Activated naive CD8-positive, alpha-beta T cell treated with anti-CD3 and anti-CD28 coated beads, Interleukin-2, amount 10 ng/mL, durations not matched to agents 7 days and 5 days (primary cell): ENCODE measurements around the gene PLEKHA7. TPM values are rescaled to one million over a fixed set of nuclear protein-coding genes. Genes with fewer than 3 reads are reported as not detected.

Source experiments
- ATAC-seq: fragments of 150-1000 bp; cut with Tn5 transposase; one replicate; pipeline ENCODE4 v1.10.0; 2021; ENCODE audit warnings: low read depth, moderate library complexity
- POLR2A ChIA-PET: fragments of 350-600 bp; sonication (Branson Sonifier 250); formaldehyde crosslinking; loops from one replicate; lab custom pipeline; 2021; ENCODE audit warnings: antibody characterized with exemption; lab: Charles Lee
- DNase-seq: peaks from one replicate; pipeline ENCODE4 v3.0.0; 2021
- H3K27ac Mint-ChIP-seq: one replicate; pipeline ENCODE4 v1.8.0; 2022; ENCODE audit warnings: mild to moderate bottlenecking, mixed read lengths
- H3K27me3 Mint-ChIP-seq: one replicate; pipeline ENCODE4 v1.8.0; 2022; ENCODE audit warnings: mild to moderate bottlenecking, moderate library complexity, mixed read lengths
- H3K36me3 Mint-ChIP-seq: one replicate; pipeline ENCODE4 v1.8.0; 2021; ENCODE audit warnings: mild to moderate bottlenecking, mixed read lengths
- H3K4me1 Mint-ChIP-seq: one replicate; pipeline ENCODE4 v1.8.0; 2021; ENCODE audit warnings: mixed read lengths
- H3K4me3 Mint-ChIP-seq: one replicate; pipeline ENCODE4 v1.8.0; 2022; ENCODE audit warnings: mild to moderate bottlenecking, moderate library complexity, mixed read lengths
- H3K9me3 Mint-ChIP-seq: one replicate; pipeline ENCODE4 v1.8.0; 2021; ENCODE audit warnings: mixed read lengths
- total RNA-seq, 2 experiments: library from RNA; stranded (reverse); gene quantifications; one replicate each; pipeline ENCODE4 v1.2.3, GENCODE V29; 2021

Gene PLEKHA7
- total RNA-seq, 2 experiments from 2014 or later: 1.2 to 2.0 TPM

GRCh38 chr11:16857186-16857585 is 157.0 kb downstream of the PLEKHA7 start:
- no peaks in the 10 kb centered on the region for H3K4me1 Mint-ChIP-seq
- ATAC-seq (no peak), DNase-seq (no peak)
- no peaks in the 10 kb centered on the region for H3K36me3 Mint-ChIP-seq
- peaks cover 2% of the 10 kb centered on the region for H3K27me3 Mint-ChIP-seq
- H3K4me3 Mint-ChIP-seq: no peak overlapping the region
- no peaks in the 10 kb centered on the region for H3K9me3 Mint-ChIP-seq
- H3K27ac Mint-ChIP-seq: no peak overlapping the region
- POLR2A ChIA-PET: no interaction called here

GRCh38 chr11:16856022-16856471 is 158.2 kb downstream of the PLEKHA7 start:
- POLR2A ChIA-PET: no interaction called here
- H3K4me3 Mint-ChIP-seq: no peak overlapping the region
- ATAC-seq: no peak
- no peaks in the 10 kb centered on the region for H3K4me1 Mint-ChIP-seq
- peaks cover 2% of the 10 kb centered on the region for H3K27me3 Mint-ChIP-seq
- H3K27ac Mint-ChIP-seq: no peak overlapping the region
- H3K9me3 Mint-ChIP-seq: no peaks in the 10 kb centered on the region
- DNase-seq: no peak
- H3K36me3 Mint-ChIP-seq: no peaks in the 10 kb centered on the region

DNA sequence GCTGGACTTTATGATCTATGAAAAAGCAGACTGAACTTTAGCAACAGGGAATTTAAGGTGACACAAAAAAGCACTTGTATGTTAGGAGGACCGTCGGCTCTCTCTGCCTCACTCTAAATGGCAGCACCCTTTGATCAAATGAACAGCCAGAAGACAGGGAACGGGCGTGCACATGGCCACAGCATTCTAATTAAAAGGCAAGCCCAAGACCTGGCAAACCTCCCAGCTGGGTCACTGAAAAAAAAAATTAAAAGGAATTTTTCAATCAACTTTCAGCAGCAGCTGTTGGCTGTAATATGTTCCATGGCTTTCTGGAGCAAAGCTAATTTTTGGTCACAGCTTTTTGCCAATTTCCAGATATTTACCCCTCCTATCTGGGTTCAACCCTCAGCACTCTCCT is 159.2 kb downstream of the PLEKHA7 start:
- no peaks in the 10 kb centered on the region for H3K36me3 Mint-ChIP-seq

GRCh38 chr11:16853859-16854258 is 160.4 kb downstream of the PLEKHA7 start:
- Mint-ChIP-seq H3K9me3 (no peaks in the 10 kb centered on the region), H3K4me3 (no peak overlapping the region), H3K36me3 (no peaks in the 10 kb centered on the region), H3K27me3 (peaks cover 3% of the 10 kb centered on the region), H3K27ac (no peak overlapping the region), H3K4me1 (no peaks in the 10 kb centered on the region)
- POLR2A ChIA-PET: no interaction called here
- ATAC-seq: no peak
- DNase-seq: no peak

More for the DNA sequence above, 159.2 kb downstream of the PLEKHA7 start:
- no peak for DNase-seq
- no peak for ATAC-seq
- Mint-ChIP-seq H3K27ac (no peak overlapping the region), H3K4me3 (no peak overlapping the region), H3K27me3 (peaks cover 3% of the 10 kb centered on the region), H3K4me1 (no peaks in the 10 kb centered on the region), H3K9me3 (no peaks in the 10 kb centered on the region)
- POLR2A ChIA-PET: no interaction called here

DNA sequence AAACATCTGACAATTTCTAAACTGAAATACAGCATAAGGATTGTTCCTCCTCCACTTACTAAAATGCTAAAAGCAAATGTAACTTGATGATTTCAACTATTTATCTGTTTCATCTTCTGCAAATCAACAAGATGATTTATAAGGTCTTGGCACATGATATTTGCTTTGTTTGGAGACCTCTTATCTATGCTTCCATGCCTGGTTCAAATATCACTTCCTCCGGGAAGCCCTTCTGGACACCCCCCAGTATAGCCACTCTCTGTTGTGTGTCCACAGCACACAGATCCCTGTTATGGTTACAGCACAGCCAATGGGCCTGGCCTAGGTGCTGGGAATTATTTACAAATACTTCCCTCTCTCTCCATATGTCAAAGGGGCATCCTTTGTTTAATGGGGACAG is 160.9 kb downstream of the PLEKHA7 start:
- DNase-seq (no peak), ATAC-seq (no peak)
- Mint-ChIP-seq H3K27me3 (peaks cover 3% of the 10 kb centered on the region), H3K36me3 (no peaks in the 10 kb centered on the region), H3K9me3 (no peaks in the 10 kb centered on the region), H3K4me1 (no peaks in the 10 kb centered on the region), H3K4me3 (no peak overlapping the region), H3K27ac (no peak overlapping the region)
- POLR2A ChIA-PET: no interaction called here

GRCh38 chr11:16846305-16846704 is 167.9 kb downstream of the PLEKHA7 start:
- POLR2A ChIA-PET: no interaction called here
- H3K4me3 Mint-ChIP-seq: no peak overlapping the region
- H3K9me3 Mint-ChIP-seq: no peaks in the 10 kb centered on the region
- ATAC-seq (no peak), DNase-seq (no peak)
- H3K27ac Mint-ChIP-seq: no peak overlapping the region
- no peaks in the 10 kb centered on the region for H3K4me1 Mint-ChIP-seq
- H3K27me3 Mint-ChIP-seq: peaks cover 2% of the 10 kb centered on the region
- H3K36me3 Mint-ChIP-seq: no peaks in the 10 kb centered on the region

GRCh38 chr11:16844268-16844771 is 169.9 kb downstream of the PLEKHA7 start:
- Mint-ChIP-seq H3K4me3 (no peak overlapping the region), H3K27me3 (no peaks in the 10 kb centered on the region), H3K36me3 (no peaks in the 10 kb centered on the region), H3K27ac (no peak overlapping the region), H3K9me3 (no peaks in the 10 kb centered on the region), H3K4me1 (no peaks in the 10 kb centered on the region)
- ATAC-seq: no peak
- POLR2A ChIA-PET: no interaction called here
- DNase-seq: no peak

DNA sequence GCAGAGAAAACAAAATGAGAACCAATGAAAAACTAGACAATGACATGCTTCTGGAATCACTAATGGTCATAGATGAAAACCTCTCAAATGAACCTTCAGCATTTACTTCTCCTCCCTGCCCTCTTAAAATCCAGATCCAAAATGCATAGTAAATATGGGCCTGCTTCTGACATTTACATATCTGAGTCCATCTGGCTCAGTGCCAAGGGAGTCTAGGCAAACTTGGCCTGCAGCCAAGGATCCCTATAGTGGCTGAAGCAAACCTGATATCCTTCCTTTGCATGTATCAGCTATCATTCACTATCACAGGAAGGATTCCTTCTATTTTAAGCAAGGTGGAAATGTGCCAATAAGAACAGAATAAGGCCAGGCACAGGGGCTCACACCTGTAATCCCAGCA is 170.9 kb downstream of the PLEKHA7 start:
- no peaks in the 10 kb centered on the region for H3K9me3 Mint-ChIP-seq
- DNase-seq (no peak), ATAC-seq (no peak)
- no peak overlapping the region for H3K27ac Mint-ChIP-seq
- no peaks in the 10 kb centered on the region for H3K27me3 Mint-ChIP-seq
- POLR2A ChIA-PET: no interaction called here
- H3K36me3 Mint-ChIP-seq: no peaks in the 10 kb centered on the region
- no peak overlapping the region for H3K4me3 Mint-ChIP-seq
- no peaks in the 10 kb centered on the region for H3K4me1 Mint-ChIP-seq

GRCh38 chr11:16841984-16842383 is 172.2 kb downstream of the PLEKHA7 start:
- Mint-ChIP-seq H3K36me3 (no peaks in the 10 kb centered on the region), H3K9me3 (no peaks in the 10 kb centered on the region), H3K27ac (no peak overlapping the region), H3K4me3 (no peak overlapping the region), H3K4me1 (no peaks in the 10 kb centered on the region), H3K27me3 (peaks cover 3% of the 10 kb centered on the region)
- ATAC-seq (no peak), DNase-seq (no peak)
- POLR2A ChIA-PET: no interaction called here

- ATAC-seq: no peak
- H3K4me1 Mint-ChIP-seq: no peaks in the 10 kb centered on the region
- no peaks in the 10 kb centered on the region for H3K9me3 Mint-ChIP-seq
- POLR2A ChIA-PET: no interaction called here
- H3K36me3 Mint-ChIP-seq: no peaks in the 10 kb centered on the region
- no peak overlapping the region for H3K27ac Mint-ChIP-seq
- peaks cover 3% of the 10 kb centered on the region for H3K27me3 Mint-ChIP-seq
- H3K4me3 Mint-ChIP-seq: no peak overlapping the region
- no peak for DNase-seq
Observed at GRCh38 chr11:16841481-16841880, 172.7 kb downstream of the PLEKHA7 start.

GRCh38 chr11:16840951-16841350 is 173.3 kb downstream of the PLEKHA7 start:
- peaks cover 3% of the 10 kb centered on the region for H3K27me3 Mint-ChIP-seq
- DNase-seq (no peak), ATAC-seq (no peak)
- H3K4me3 Mint-ChIP-seq: no peak overlapping the region
- H3K27ac Mint-ChIP-seq: no peak overlapping the region
- POLR2A ChIA-PET: no interaction called here
- H3K9me3 Mint-ChIP-seq: no peaks in the 10 kb centered on the region
- no peaks in the 10 kb centered on the region for H3K36me3 Mint-ChIP-seq
- no peaks in the 10 kb centered on the region for H3K4me1 Mint-ChIP-seq

DNA sequence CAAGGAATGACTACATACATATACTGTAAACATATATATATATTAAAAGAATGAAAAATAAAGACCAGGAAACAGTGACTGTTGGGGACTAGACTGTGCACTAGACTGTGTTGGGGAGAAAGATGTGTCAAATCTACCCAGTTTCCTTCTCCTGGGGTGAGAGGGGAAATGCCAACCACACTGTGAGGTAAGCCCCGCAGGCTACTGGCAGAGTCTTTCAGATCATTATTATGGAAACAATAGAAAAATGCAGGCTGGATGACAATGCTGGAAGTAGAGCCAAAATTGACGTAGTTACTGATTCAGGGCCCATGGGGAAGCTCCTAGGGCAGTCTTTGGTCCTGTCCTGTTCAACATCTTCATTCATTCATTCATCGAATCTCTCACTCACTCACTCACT is 174.4 kb downstream of the PLEKHA7 start:
- DNase-seq (no peak), ATAC-seq (no peak)
- no peak overlapping the region for H3K4me3 Mint-ChIP-seq
- no peaks in the 10 kb centered on the region for H3K9me3 Mint-ChIP-seq
- no peak overlapping the region for H3K27ac Mint-ChIP-seq
- H3K4me1 Mint-ChIP-seq: no peaks in the 10 kb centered on the region
- H3K27me3 Mint-ChIP-seq: peaks cover 3% of the 10 kb centered on the region
- POLR2A ChIA-PET: no interaction called here
- no peaks in the 10 kb centered on the region for H3K36me3 Mint-ChIP-seq

GRCh38 chr11:16834384-16834783 is 179.8 kb downstream of the PLEKHA7 start:
- H3K4me3 Mint-ChIP-seq: no peak overlapping the region
- H3K27ac Mint-ChIP-seq: no peak overlapping the region
- no peaks in the 10 kb centered on the region for H3K9me3 Mint-ChIP-seq
- POLR2A ChIA-PET: no interaction called here
- H3K27me3 Mint-ChIP-seq: peaks cover 5% of the 10 kb centered on the region
- H3K36me3 Mint-ChIP-seq: no peaks in the 10 kb centered on the region
- no peaks in the 10 kb centered on the region for H3K4me1 Mint-ChIP-seq
- DNase-seq (no peak), ATAC-seq (no peak)

DNA sequence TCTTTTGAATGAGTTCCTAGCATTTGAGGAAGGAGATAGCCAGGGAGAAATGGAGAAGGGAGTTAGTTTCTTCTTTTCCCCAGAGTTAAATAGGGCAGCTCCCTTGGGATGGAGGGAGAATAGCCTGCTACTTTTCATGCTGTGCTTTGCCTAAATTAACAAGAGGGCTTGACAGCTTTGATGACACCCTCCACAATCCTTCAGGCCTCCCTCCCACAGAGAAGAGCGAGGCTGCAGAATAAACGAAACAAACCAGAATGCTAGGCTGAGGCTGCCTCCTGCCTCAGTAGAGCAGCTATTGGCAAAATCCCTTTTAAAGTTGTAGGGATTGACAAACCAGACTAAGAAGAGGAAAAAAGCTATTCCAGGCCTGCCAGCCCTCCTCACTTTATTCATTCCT is 181.2 kb downstream of the PLEKHA7 start:
- H3K27ac Mint-ChIP-seq: no peak overlapping the region
- no peaks in the 10 kb centered on the region for H3K36me3 Mint-ChIP-seq
- H3K4me1 Mint-ChIP-seq: no peaks in the 10 kb centered on the region
- peaks cover 8% of the 10 kb centered on the region for H3K27me3 Mint-ChIP-seq
- H3K4me3 Mint-ChIP-seq: no peak overlapping the region
- ATAC-seq: no peak
- H3K9me3 Mint-ChIP-seq: no peaks in the 10 kb centered on the region
- POLR2A ChIA-PET: no interaction called here
- no peak for DNase-seq

GRCh38 chr11:16832193-16832539 is 182.0 kb downstream of the PLEKHA7 start:
- no peak for DNase-seq
- POLR2A ChIA-PET: no interaction called here
- Mint-ChIP-seq H3K4me3 (no peak overlapping the region), H3K36me3 (no peaks in the 10 kb centered on the region), H3K9me3 (no peaks in the 10 kb centered on the region), H3K27ac (no peak overlapping the region), H3K4me1 (no peaks in the 10 kb centered on the region), H3K27me3 (peaks cover 5% of the 10 kb centered on the region)
- no peak for ATAC-seq
